ENCODE results near the gene WASF3. TPM values are rescaled to one million over a fixed set of nuclear protein-coding genes. Genes with fewer than 3 reads are reported as not detected.
"Not testable (repeated sequence)": the region's sequence is repeated elsewhere in the genome, so short reads cannot be mapped to it uniquely, and the experiment has no call there.

WASF3 gene
- total and polyA plus RNA-seq, 2 donors = 0.42 to 2.7 TPM

DNA sequence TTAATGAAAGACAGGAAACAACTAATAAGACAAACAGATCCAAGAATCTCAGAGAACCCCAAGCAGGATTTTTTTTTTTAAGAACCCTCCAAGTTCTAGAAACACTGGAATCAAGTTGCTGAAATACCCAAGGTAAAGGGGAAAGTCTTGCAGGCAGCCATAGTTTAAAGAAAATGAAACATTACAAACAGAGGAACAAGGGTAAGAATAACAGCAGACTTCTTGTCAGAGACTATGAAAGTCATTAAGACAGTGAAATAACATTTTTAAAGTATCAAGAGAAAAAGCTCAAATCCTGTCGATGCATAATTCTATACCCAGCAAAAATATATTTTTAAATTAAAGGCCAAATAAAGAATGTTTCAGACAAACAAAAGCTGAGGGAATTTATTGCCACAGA lies 67.1 kb downstream of the WASF3 start:
- WGBS = 95% methylated on average over 1 of the region's 1 CpG
- H3K4me1 ChIP-seq (ENCODE audit: control insufficient read depth in 2 of 2, insufficient read depth in 2 of 2, low read length in 2 of 2) = no peaks in the 10 kb centered on the region
- H3K4me3 ChIP-seq (ENCODE audit: low read length in 2 of 2) = no peak overlapping the region

DNA sequence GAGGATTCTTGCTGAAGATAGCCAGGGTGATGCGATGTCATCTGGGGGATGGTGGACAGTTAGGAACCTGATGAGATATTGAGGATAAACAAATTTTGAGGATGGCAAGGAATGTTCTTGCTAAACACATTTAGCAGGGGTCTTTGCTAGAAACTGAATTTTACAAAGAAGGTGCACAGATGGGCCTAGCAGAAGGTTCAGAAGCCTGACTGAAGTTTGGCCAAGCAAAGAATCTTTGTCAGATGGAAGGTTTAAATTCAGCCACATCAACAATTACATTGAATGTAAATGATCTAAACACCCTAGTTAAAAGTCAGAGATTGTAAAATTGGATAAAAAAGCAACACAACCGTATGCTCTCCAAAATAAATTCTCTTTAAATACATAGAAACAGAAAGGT lies 68.8 kb downstream of the WASF3 start:
- no peaks in the 10 kb centered on the region for H3K27me3 ChIP-seq (ENCODE audit: control insufficient read depth in 2 of 2, insufficient read depth in 1 of 2, low read length in 1 of 2)
- H3K36me3 ChIP-seq (ENCODE audit: control insufficient read depth in 2 of 2, insufficient read depth in 2 of 2, low read length in 1 of 2) = no peaks in the 10 kb centered on the region
- H3K27ac ChIP-seq (ENCODE audit: low read depth in 1 of 2, low read length in 1 of 2) = no peak overlapping the region
- H3K9me3 ChIP-seq (ENCODE audit: control insufficient read depth in 2 of 2, insufficient read depth in 1 of 2, low read length in 1 of 2) = no peaks in the 10 kb centered on the region
- no peaks in the 10 kb centered on the region for H3K4me1 ChIP-seq (ENCODE audit: control insufficient read depth in 2 of 2, insufficient read depth in 2 of 2, low read length in 2 of 2)
- no peak for DNase-seq (ENCODE audit: low read depth in 6 of 9, low spot score in 9 of 9)
- 98% methylated on average over 2 of the region's 2 CpGs for WGBS
- H3K4me3 ChIP-seq (ENCODE audit: low read length in 2 of 2) = no peak overlapping the region

More for the DNA sequence above, 67.1 kb downstream of the WASF3 start:
- no peaks in the 10 kb centered on the region for H3K27me3 ChIP-seq (ENCODE audit: control insufficient read depth in 2 of 2, insufficient read depth in 1 of 2, low read length in 1 of 2)
- H3K36me3 ChIP-seq (ENCODE audit: control insufficient read depth in 2 of 2, insufficient read depth in 2 of 2, low read length in 1 of 2) = no peaks in the 10 kb centered on the region
- H3K27ac ChIP-seq (ENCODE audit: low read depth in 1 of 2, low read length in 1 of 2) = no peak overlapping the region
- DNase-seq (ENCODE audit: low read depth in 6 of 9, low spot score in 9 of 9) = no peak
- H3K9me3 ChIP-seq (ENCODE audit: control insufficient read depth in 2 of 2, insufficient read depth in 1 of 2, low read length in 1 of 2) = no peaks in the 10 kb centered on the region

DNA sequence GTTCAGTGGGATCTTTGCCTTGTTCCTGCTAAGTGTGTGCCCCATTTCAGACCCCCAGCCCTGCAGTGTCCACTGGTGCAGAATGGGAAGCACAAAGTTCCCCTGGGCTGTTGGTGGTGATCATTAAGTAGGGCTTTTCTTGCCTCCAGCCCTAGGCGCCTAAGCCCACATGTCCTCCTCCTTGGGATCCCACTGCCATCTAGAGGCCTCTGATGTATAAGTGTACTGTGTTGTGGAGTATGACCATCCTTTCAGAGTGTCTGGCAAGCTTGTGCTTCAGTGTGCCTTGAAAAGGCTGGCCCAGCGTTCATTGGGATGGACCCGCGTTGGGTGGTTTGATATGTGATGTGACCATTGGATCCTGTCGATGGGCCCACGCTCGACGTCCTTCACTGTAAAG lies 71.2 kb downstream of the WASF3 start:
- DNase-seq (ENCODE audit: low read depth in 6 of 9, low spot score in 9 of 9) = no peak
- H3K27me3 ChIP-seq (ENCODE audit: control insufficient read depth in 2 of 2, insufficient read depth in 1 of 2, low read length in 1 of 2) = no peaks in the 10 kb centered on the region
- WGBS = 98% methylated on average over 8 of the region's 8 CpGs
- no peaks in the 10 kb centered on the region for H3K4me1 ChIP-seq (ENCODE audit: control insufficient read depth in 2 of 2, insufficient read depth in 2 of 2, low read length in 2 of 2)
- H3K36me3 ChIP-seq (ENCODE audit: control insufficient read depth in 2 of 2, insufficient read depth in 2 of 2, low read length in 1 of 2) = no peaks in the 10 kb centered on the region
- no peaks in the 10 kb centered on the region for H3K9me3 ChIP-seq (ENCODE audit: control insufficient read depth in 2 of 2, insufficient read depth in 1 of 2, low read length in 1 of 2)
- no peak overlapping the region for H3K4me3 ChIP-seq (ENCODE audit: low read length in 2 of 2)
- no peak overlapping the region for H3K27ac ChIP-seq (ENCODE audit: low read depth in 1 of 2, low read length in 1 of 2)

DNA sequence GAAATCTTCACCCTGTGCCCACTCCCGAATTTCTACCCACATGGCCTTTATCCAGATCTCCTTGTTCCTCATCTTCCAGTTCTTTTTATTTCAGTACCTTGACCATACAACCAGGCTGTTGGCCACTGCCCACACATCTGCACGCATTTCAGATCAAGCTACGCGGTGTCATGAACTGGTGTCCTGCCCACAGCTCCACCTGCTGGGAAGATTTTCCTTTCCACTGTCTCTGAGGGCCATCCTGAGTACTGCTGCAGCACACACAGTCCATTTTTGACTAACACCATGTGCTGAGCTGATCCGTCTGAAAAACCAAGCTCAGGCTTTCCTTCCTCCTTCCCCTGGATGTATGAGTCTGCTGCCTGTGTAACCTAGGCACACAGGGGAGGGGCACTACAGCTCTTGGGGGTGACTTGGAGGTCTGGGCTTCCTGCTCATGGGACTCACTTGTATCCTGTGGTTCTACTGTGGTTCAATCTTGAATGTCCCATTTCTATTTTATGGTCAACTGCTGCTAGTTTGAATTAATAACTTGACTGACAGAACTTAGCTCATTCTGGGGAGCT lies 71.9 kb downstream of the WASF3 start:
- DNase-seq (ENCODE audit: low read depth in 6 of 9, low spot score in 9 of 9) = no peak
- H3K36me3 ChIP-seq (ENCODE audit: control insufficient read depth in 2 of 2, insufficient read depth in 2 of 2, low read length in 1 of 2) = no peaks in the 10 kb centered on the region
- no peaks in the 10 kb centered on the region for H3K9me3 ChIP-seq (ENCODE audit: control insufficient read depth in 2 of 2, insufficient read depth in 1 of 2, low read length in 1 of 2)
- no peak overlapping the region for H3K4me3 ChIP-seq (ENCODE audit: low read length in 2 of 2)
- H3K27ac ChIP-seq (ENCODE audit: low read depth in 1 of 2, low read length in 1 of 2) = no peak overlapping the region
- no peaks in the 10 kb centered on the region for H3K4me1 ChIP-seq (ENCODE audit: control insufficient read depth in 2 of 2, insufficient read depth in 2 of 2, low read length in 2 of 2)
- 76% methylated on average over 5 of the region's 5 CpGs for WGBS
- H3K27me3 ChIP-seq (ENCODE audit: control insufficient read depth in 2 of 2, insufficient read depth in 1 of 2, low read length in 1 of 2) = no peaks in the 10 kb centered on the region

DNA sequence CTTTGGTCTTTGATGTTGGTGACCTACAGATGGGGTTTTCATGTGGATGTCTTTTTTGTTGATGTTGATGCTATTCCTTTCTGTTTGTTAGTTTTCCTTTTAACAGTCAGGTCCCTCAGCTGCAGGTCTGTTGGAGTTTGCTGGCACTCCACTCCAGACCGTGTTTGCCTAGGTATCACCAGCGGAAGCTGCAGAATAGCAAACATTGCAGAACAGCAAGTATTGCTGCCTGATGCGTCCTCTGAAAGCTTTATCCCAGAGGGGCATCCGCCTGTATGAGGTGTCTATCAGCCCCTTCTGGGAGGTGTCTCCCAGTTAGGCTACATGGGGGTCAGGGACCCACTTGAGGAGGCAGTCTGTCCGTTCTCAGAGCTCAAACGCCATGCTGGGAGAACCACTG lies 78.2 kb downstream of the WASF3 start:
- H3K27ac ChIP-seq (ENCODE audit: low read depth in 1 of 2, low read length in 1 of 2); H3K36me3 ChIP-seq (ENCODE audit: control insufficient read depth in 2 of 2, insufficient read depth in 2 of 2, low read length in 1 of 2); H3K9me3 ChIP-seq (ENCODE audit: control insufficient read depth in 2 of 2, insufficient read depth in 1 of 2, low read length in 1 of 2); H3K4me3 ChIP-seq (ENCODE audit: low read length in 2 of 2); H3K27me3 ChIP-seq (ENCODE audit: control insufficient read depth in 2 of 2, insufficient read depth in 1 of 2, low read length in 1 of 2); H3K4me1 ChIP-seq (ENCODE audit: control insufficient read depth in 2 of 2, insufficient read depth in 2 of 2, low read length in 2 of 2); DNase-seq (ENCODE audit: low read depth in 6 of 9, low spot score in 9 of 9): not testable (repeated sequence)
- WGBS = 95% methylated on average over 6 of the region's 6 CpGs

DNA sequence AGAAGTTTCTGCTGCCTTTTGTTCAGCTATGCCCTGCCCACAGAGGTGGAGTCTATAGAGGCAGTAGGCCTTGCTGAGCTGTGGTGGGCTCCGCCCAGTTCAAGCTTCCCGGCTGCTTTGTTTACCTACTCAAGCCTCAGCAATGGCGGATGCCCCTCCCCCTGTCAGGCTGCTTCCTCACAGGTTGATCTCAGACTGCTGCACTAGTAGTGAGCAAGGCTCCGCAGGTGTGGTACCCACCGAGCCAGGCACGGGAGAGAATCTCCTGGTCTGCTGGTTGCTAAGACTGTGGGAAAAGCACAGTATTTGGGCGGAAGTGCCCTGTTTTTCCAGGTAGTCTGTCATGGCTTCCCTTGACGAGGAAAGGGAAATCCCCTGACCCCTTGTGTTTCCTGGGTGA lies 78.6 kb downstream of the WASF3 start:
- 80% methylated on average over 8 of the region's 8 CpGs for WGBS
- not testable (repeated sequence) for H3K4me3 ChIP-seq (ENCODE audit: low read length in 2 of 2); DNase-seq (ENCODE audit: low read depth in 6 of 9, low spot score in 9 of 9); H3K9me3 ChIP-seq (ENCODE audit: control insufficient read depth in 2 of 2, insufficient read depth in 1 of 2, low read length in 1 of 2); H3K27me3 ChIP-seq (ENCODE audit: control insufficient read depth in 2 of 2, insufficient read depth in 1 of 2, low read length in 1 of 2); H3K27ac ChIP-seq (ENCODE audit: low read depth in 1 of 2, low read length in 1 of 2); H3K36me3 ChIP-seq (ENCODE audit: control insufficient read depth in 2 of 2, insufficient read depth in 2 of 2, low read length in 1 of 2); H3K4me1 ChIP-seq (ENCODE audit: control insufficient read depth in 2 of 2, insufficient read depth in 2 of 2, low read length in 2 of 2)

DNA sequence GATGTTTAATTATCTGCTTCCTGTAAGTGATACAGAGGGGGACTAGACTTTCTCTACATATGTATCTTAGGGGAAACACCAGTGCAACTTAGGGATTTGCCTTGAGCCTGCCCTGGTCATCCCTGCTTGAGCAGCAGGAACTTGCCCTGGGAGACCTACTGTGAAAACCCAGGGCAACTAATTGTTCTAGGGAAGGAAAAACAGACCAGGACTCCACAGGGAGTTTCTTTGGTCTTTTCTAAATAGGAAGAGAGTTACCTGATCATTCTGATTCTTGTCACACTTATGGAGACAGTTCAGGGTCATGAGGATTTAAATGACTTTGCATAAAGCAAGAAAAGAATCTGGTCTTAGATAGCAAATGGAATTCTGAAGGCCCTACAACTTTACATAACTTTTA lies 89.1 kb downstream of the WASF3 start:
- no peaks in the 10 kb centered on the region for H3K36me3 ChIP-seq (ENCODE audit: control insufficient read depth in 2 of 2, insufficient read depth in 2 of 2, low read length in 1 of 2)
- no peak overlapping the region for H3K4me3 ChIP-seq (ENCODE audit: low read length in 2 of 2)
- no peaks in the 10 kb centered on the region for H3K9me3 ChIP-seq (ENCODE audit: control insufficient read depth in 2 of 2, insufficient read depth in 1 of 2, low read length in 1 of 2)
- DNase-seq (ENCODE audit: low read depth in 6 of 9, low spot score in 9 of 9) = no peak
- H3K27me3 ChIP-seq (ENCODE audit: control insufficient read depth in 2 of 2, insufficient read depth in 1 of 2, low read length in 1 of 2) = no peaks in the 10 kb centered on the region
- no peak overlapping the region for H3K27ac ChIP-seq (ENCODE audit: low read depth in 1 of 2, low read length in 1 of 2)
- no peaks in the 10 kb centered on the region for H3K4me1 ChIP-seq (ENCODE audit: control insufficient read depth in 2 of 2, insufficient read depth in 2 of 2, low read length in 2 of 2)

DNA sequence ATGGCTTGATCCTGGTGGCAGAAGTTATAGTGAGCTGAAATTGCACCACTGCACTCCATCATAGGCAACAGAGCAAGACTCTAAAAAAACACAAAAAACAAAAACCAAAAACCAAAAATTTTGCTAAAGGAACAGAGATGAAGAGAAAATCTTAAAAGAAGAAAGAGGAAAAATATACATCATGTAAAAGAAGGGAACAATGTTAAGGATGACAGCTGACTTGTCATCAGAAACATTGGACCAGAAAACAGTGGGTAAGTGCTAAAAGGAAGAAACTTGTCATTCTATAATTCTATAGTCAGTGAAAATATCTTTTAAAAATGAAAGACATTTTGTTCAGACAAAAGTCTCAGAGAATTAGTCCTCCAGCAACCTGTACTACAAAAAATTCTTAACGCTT lies 93.8 kb downstream of the WASF3 start:
- 99% methylated on average over 1 of the region's 1 CpG for WGBS
- H3K9me3 ChIP-seq (ENCODE audit: control insufficient read depth in 2 of 2, insufficient read depth in 1 of 2, low read length in 1 of 2) = no peaks in the 10 kb centered on the region
- H3K4me3 ChIP-seq (ENCODE audit: low read length in 2 of 2) = no peak overlapping the region
- H3K36me3 ChIP-seq (ENCODE audit: control insufficient read depth in 2 of 2, insufficient read depth in 2 of 2, low read length in 1 of 2) = no peaks in the 10 kb centered on the region
- no peak for DNase-seq (ENCODE audit: low read depth in 6 of 9, low spot score in 9 of 9)
- H3K27me3 ChIP-seq (ENCODE audit: control insufficient read depth in 2 of 2, insufficient read depth in 1 of 2, low read length in 1 of 2) = no peaks in the 10 kb centered on the region
- H3K4me1 ChIP-seq (ENCODE audit: control insufficient read depth in 2 of 2, insufficient read depth in 2 of 2, low read length in 2 of 2) = no peaks in the 10 kb centered on the region
- H3K27ac ChIP-seq (ENCODE audit: low read depth in 1 of 2, low read length in 1 of 2) = no peak overlapping the region

DNA sequence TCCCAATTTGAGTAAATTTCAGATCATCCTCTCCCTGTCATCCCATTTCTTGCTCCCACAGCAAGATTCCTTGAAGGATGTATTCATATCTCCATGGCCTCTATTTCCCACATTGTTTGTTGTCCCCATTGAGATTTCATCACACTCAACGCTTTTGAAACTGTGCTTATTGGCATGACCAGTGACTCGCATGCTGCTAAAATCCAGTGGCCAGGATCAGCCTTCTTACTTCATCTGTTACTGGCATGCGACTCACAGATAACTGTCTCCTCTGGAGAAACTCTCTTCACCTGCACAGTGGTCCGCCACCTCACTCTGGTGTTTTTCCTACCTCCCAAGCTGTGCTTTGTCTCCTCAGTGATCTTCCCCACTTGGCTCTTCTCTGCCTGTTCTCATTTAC lies 95.8 kb downstream of the WASF3 start:
- Histone ChIP-seq H3K9me3 (ENCODE audit: control insufficient read depth in 2 of 2, insufficient read depth in 1 of 2, low read length in 1 of 2) (no peaks in the 10 kb centered on the region), H3K4me1 (ENCODE audit: control insufficient read depth in 2 of 2, insufficient read depth in 2 of 2, low read length in 2 of 2) (no peaks in the 10 kb centered on the region), H3K4me3 (ENCODE audit: low read length in 2 of 2) (no peak overlapping the region), H3K27me3 (ENCODE audit: control insufficient read depth in 2 of 2, insufficient read depth in 1 of 2, low read length in 1 of 2) (no peaks in the 10 kb centered on the region), H3K27ac (ENCODE audit: low read depth in 1 of 2, low read length in 1 of 2) (no peak overlapping the region), H3K36me3 (ENCODE audit: control insufficient read depth in 2 of 2, insufficient read depth in 2 of 2, low read length in 1 of 2) (no peaks in the 10 kb centered on the region)
- WGBS = 97% methylated on average over 4 of the region's 4 CpGs
- DNase-seq (ENCODE audit: low read depth in 6 of 9, low spot score in 9 of 9) = no peak

DNA sequence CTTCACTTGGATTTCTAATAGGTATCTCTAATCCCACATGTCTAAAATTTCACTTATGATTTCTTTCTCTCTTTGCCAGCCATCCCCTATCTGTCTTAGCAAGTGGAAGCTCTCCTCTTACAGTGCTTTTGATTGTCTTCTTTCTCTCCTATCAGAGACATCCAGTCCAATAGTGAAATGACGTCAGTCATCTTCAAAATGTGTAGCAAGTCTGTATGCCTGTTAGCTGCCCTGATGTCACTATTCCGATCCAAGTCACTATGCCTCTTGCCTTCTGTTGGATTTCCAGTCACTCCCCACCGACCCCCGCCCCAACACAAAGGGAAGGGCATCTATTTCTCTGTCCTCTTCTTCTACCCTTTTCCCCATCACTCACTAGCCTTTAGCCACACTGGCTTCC lies 96.4 kb downstream of the WASF3 start:
- DNase-seq (ENCODE audit: low read depth in 6 of 9, low spot score in 9 of 9) = no peak
- Histone ChIP-seq H3K9me3 (ENCODE audit: control insufficient read depth in 2 of 2, insufficient read depth in 1 of 2, low read length in 1 of 2) (no peaks in the 10 kb centered on the region), H3K4me1 (ENCODE audit: control insufficient read depth in 2 of 2, insufficient read depth in 2 of 2, low read length in 2 of 2) (no peaks in the 10 kb centered on the region), H3K4me3 (ENCODE audit: low read length in 2 of 2) (no peak overlapping the region), H3K36me3 (ENCODE audit: control insufficient read depth in 2 of 2, insufficient read depth in 2 of 2, low read length in 1 of 2) (no peaks in the 10 kb centered on the region), H3K27me3 (ENCODE audit: control insufficient read depth in 2 of 2, insufficient read depth in 1 of 2, low read length in 1 of 2) (no peaks in the 10 kb centered on the region), H3K27ac (ENCODE audit: low read depth in 1 of 2, low read length in 1 of 2) (no peak overlapping the region)
- 95% methylated on average over 4 of the region's 4 CpGs for WGBS
